Adrenal gland (tissue), 5 donors: ENCODE measurements around the gene KRT8.

Source experiments
- POLR2A ChIP-seq, 2 donors: fragments of 450-650 bp; IDR thresholded peaks; one replicate each; pipeline ENCODE4 v1.6.1; 2017; ENCODE audit warnings: antibody characterized with exemption in 2 of 2, mild to moderate bottlenecking in 2 of 2, moderate library complexity in 1 of 2
- TF ChIP-seq, protein P1 (sequence below), 6 experiments: fragments of 450-650 bp in 4 of 6; fragments of 200-600 bp in 2 of 6; sonication (generic) in 1 of 6; IDR thresholded peaks; 1 replicate in 5 of 6; 2 replicates in 1 of 6; pipeline versions ENCODE4 v1.5.1 to v1.8.0; 2016 to 2021; ENCODE audit warnings: antibody characterized with exemption in 6 of 6, mild to moderate bottlenecking in 2 of 6, moderate library complexity in 1 of 6
- donor health status: DM: no; HTN: no; CAD: no.

DNA sequence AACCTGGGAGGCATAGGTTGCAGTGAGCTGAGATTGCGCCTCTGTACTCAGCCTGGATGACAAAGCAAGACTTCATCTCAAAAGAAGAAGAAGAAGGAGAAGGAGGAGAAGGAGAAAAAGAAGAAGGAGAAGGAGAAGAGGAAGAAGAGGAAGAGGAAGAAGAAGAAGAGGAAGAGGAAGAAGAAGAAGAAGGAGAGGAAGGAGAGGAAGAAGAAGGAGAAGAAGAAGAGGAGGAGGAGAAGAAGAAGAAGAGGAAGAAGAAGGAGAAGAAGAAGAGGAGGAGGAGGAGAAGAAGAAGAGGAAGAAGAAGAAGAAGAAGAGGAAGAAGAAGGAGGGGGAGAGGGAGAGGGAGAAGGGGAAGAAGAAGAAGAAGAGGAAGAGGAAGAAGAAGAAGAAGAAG is 12.9 kb upstream of the KRT8 start:
- TF ChIP-seq, protein P1, sequence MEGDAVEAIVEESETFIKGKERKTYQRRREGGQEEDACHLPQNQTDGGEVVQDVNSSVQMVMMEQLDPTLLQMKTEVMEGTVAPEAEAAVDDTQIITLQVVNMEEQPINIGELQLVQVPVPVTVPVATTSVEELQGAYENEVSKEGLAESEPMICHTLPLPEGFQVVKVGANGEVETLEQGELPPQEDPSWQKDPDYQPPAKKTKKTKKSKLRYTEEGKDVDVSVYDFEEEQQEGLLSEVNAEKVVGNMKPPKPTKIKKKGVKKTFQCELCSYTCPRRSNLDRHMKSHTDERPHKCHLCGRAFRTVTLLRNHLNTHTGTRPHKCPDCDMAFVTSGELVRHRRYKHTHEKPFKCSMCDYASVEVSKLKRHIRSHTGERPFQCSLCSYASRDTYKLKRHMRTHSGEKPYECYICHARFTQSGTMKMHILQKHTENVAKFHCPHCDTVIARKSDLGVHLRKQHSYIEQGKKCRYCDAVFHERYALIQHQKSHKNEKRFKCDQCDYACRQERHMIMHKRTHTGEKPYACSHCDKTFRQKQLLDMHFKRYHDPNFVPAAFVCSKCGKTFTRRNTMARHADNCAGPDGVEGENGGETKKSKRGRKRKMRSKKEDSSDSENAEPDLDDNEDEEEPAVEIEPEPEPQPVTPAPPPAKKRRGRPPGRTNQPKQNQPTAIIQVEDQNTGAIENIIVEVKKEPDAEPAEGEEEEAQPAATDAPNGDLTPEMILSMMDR (IDR thresholded peaks at IDR 0.05): no peak
- TF ChIP-seq POLR2A (IDR thresholded peaks at IDR 0.05): no peak
